ENCODE data around the gene ABL2.

DNA sequence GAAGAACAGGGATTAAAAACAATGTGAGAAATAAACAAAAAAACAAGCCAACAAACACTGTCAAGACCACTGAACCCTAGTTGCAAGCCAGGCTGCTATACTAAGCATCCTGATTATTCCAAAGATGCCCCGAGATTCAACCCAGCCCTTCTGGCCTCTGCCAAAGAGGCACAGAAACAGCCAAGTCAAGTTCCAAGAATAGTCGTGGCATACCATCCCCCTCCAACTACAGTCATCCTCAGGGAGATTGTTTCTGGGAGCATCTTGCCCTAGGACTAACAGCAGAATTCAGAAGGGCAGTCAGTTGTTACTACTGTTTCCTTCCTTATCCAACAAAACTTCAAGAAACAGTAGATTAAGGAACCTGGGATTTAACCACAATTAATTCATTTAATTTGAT lies 52.3 kb downstream of the ABL2 start:
- no peak for TF ChIP-seq TAF1 (IDR thresholded peaks at IDR 0.05; ENCODE audit: borderline replicate concordance, low read depth, low read length)
- no peak for TF ChIP-seq POLR2AphosphoS5 (IDR thresholded peaks at IDR 0.05; ENCODE audit: low read depth, low read length)
